DOHH2 (cell line): ENCODE data around the gene SAG.

Source experiments
- H3F3A ChIP-seq: fragments of 200-600 bp; sonication (generic), shearing (Covaris generic); 2 replicates; pipeline ENCODE4 v1.6.0; 2016; ENCODE audit warnings: antibody characterized with exemption, mild to moderate bottlenecking; ENCODE audit not compliant: control insufficient read depth, insufficient read depth
- H3K27ac ChIP-seq: fragments of 200-600 bp; sonication (generic); 2 replicates; pipeline ENCODE4 v1.5.1; 2014; ENCODE audit warnings: low read depth, mild to moderate bottlenecking, low read length, moderate library complexity
- H3K27me3 ChIP-seq: fragments of 200-600 bp; sonication (generic); 2 replicates; pipeline ENCODE4 v1.6.1; 2014; ENCODE audit warnings: mild to moderate bottlenecking, low read length, mixed read lengths; ENCODE audit not compliant: control insufficient read depth
- H3K36me3 ChIP-seq: fragments of 200-600 bp; sonication (generic); 2 replicates; pipeline ENCODE4 v1.6.1; 2014; ENCODE audit warnings: mild to moderate bottlenecking, low read length, moderate library complexity, mixed read lengths; ENCODE audit not compliant: control insufficient read depth
- H3K4me1 ChIP-seq: fragments of 200-600 bp; sonication (generic); 2 replicates; pipeline ENCODE4 v1.6.1; 2014; ENCODE audit warnings: mild to moderate bottlenecking, low read length, mixed read lengths; ENCODE audit not compliant: control insufficient read depth
- H3K4me2 ChIP-seq: fragments of 200-600 bp; sonication (generic); 2 replicates; pipeline ENCODE4 v1.6.0; 2014; ENCODE audit warnings: mild to moderate bottlenecking, low read length, moderate library complexity
- H3K4me3 ChIP-seq: fragments of 200-600 bp; sonication (generic); 2 replicates; pipeline ENCODE4 v1.5.1; 2014; ENCODE audit warnings: mild to moderate bottlenecking, low read length, mixed read lengths
- H3K79me2 ChIP-seq: fragments of 200-600 bp; sonication (generic); 2 replicates; pipeline ENCODE4 v1.6.1; 2014; ENCODE audit warnings: mild to moderate bottlenecking, low read length, mixed read lengths; ENCODE audit not compliant: control insufficient read depth
- H3K9me2 ChIP-seq: fragments of 200-600 bp; sonication (generic); replicated peaks from 2 replicates; pipeline ENCODE4 v1.6.1; 2014; ENCODE audit warnings: mild to moderate bottlenecking, low read length, mixed read lengths; ENCODE audit not compliant: control insufficient read depth
- H3K9me3 ChIP-seq: fragments of 200-600 bp; sonication (generic); 2 replicates; pipeline ENCODE4 v1.6.1; 2014; ENCODE audit warnings: antibody characterized with exemption, low read length, mixed read lengths; ENCODE audit not compliant: control insufficient read depth, insufficient read depth
- H4K20me1 ChIP-seq: fragments of 200-600 bp; sonication (generic); 2 replicates; pipeline ENCODE4 v1.6.0; 2014; ENCODE audit warnings: low read depth, mild to moderate bottlenecking, antibody characterized with exemption, low read length, moderate library complexity; ENCODE audit not compliant: control insufficient read depth, insufficient read depth
- CTCF ChIP-seq: fragments of 200-600 bp; sonication (generic); IDR thresholded peaks from one replicate; pipeline ENCODE4 v1.5.1; 2014; ENCODE audit warnings: antibody characterized with exemption, mild to moderate bottlenecking, low read depth, low read length; ENCODE audit not compliant: poor library complexity, severe bottlenecking
- EZH2phosphoT487 ChIP-seq: fragments of 200-600 bp; sonication (generic); IDR thresholded peaks from 2 replicates; pipeline ENCODE4 v1.6.1; 2017; ENCODE audit warnings: borderline replicate concordance, mild to moderate bottlenecking, antibody characterized with exemption, low read length, moderate library complexity, mixed read lengths

SAG gene

GRCh38 chr2:233295891-233296290 lies 11.7 kb upstream of the SAG start:
- Histone ChIP-seq H3K4me1 (no peaks in the 10 kb centered on the region), H3K4me3 (no peak overlapping the region), H3K27me3 (no peaks in the 10 kb centered on the region), H3K36me3 (peaks cover 49% of the 10 kb centered on the region), H3K4me2 (no peak overlapping the region), H3K79me2 (no peaks in the 10 kb centered on the region), H4K20me1 (no peaks in the 10 kb centered on the region), H3K27ac (no peak overlapping the region), H3K9me3 (no peaks in the 10 kb centered on the region), H3F3A (no peaks in the 10 kb centered on the region), H3K9me2 (no peaks in the 10 kb centered on the region)
- TF ChIP-seq CTCF (no peak), EZH2phosphoT487 (no peak)

GRCh38 chr2:233297076-233297475 lies 10.5 kb upstream of the SAG start:
- peaks cover 38% of the 10 kb centered on the region for H3K36me3 ChIP-seq
- H3K9me3 ChIP-seq = no peaks in the 10 kb centered on the region
- no peak overlapping the region for H3K27ac ChIP-seq
- no peaks in the 10 kb centered on the region for H3K9me2 ChIP-seq
- no peaks in the 10 kb centered on the region for H3K4me1 ChIP-seq
- TF ChIP-seq CTCF = no peak
- no peak for TF ChIP-seq EZH2phosphoT487
- H3K27me3 ChIP-seq = no peaks in the 10 kb centered on the region
- H3F3A ChIP-seq = no peaks in the 10 kb centered on the region
- H3K4me3 ChIP-seq = no peak overlapping the region
- H4K20me1 ChIP-seq = no peaks in the 10 kb centered on the region
- no peak overlapping the region for H3K4me2 ChIP-seq
- H3K79me2 ChIP-seq = no peaks in the 10 kb centered on the region

GRCh38 chr2:233300401-233300800 lies 7.2 kb upstream of the SAG start:
- no peak for TF ChIP-seq EZH2phosphoT487
- no peak for TF ChIP-seq CTCF
- no peaks in the 10 kb centered on the region for H4K20me1 ChIP-seq
- no peak overlapping the region for H3K27ac ChIP-seq

GRCh38 chr2:233301248-233301647 lies 6.4 kb upstream of the SAG start:
- H3K9me3 ChIP-seq = no peaks in the 10 kb centered on the region
- H3K9me2 ChIP-seq = no peaks in the 10 kb centered on the region
- no peaks in the 10 kb centered on the region for H4K20me1 ChIP-seq
- H3K27me3 ChIP-seq = no peaks in the 10 kb centered on the region
- H3K4me2 ChIP-seq = no peak overlapping the region
- TF ChIP-seq EZH2phosphoT487 (no peak), CTCF (no peak)
- no peaks in the 10 kb centered on the region for H3K4me1 ChIP-seq
- H3K79me2 ChIP-seq = no peaks in the 10 kb centered on the region
- no peak overlapping the region for H3K4me3 ChIP-seq
- H3K36me3 ChIP-seq = peaks cover under 1% of the 10 kb centered on the region; the same call in 1 of the 2 replicates
- H3K27ac ChIP-seq = no peak overlapping the region
- H3F3A ChIP-seq = no peaks in the 10 kb centered on the region

More at GRCh38 chr2:233300401-233300800, 7.2 kb upstream of the SAG start:
- Histone ChIP-seq H3K4me2 (no peak overlapping the region), H3K9me3 (no peaks in the 10 kb centered on the region), H3K9me2 (no peaks in the 10 kb centered on the region), H3F3A (no peaks in the 10 kb centered on the region), H3K36me3 (peaks cover 7% of the 10 kb centered on the region), H3K4me1 (no peaks in the 10 kb centered on the region), H3K4me3 (no peak overlapping the region), H3K79me2 (no peaks in the 10 kb centered on the region), H3K27me3 (no peaks in the 10 kb centered on the region)
